GM18519 (cell line): ENCODE data around the gene CAPNS1.
"Not testable (repeated sequence)": the region's sequence is repeated elsewhere in the genome, so short reads cannot be mapped to it uniquely, and the experiment has no call there.

Experiments
- ATAC-seq: cut with Tn5 transposase; IDR thresholded peaks from one replicate; pipeline ENCODE4 v1.9.1; 2021; ENCODE audit warnings: mild to moderate bottlenecking, moderate library complexity; ENCODE audit not compliant: unreplicated experiment, low FRiP score

CAPNS1 gene

GRCh38 chr19:36144624-36145023 lies 4.8 kb downstream of the CAPNS1 start:
- no peak for ATAC-seq

DNA sequence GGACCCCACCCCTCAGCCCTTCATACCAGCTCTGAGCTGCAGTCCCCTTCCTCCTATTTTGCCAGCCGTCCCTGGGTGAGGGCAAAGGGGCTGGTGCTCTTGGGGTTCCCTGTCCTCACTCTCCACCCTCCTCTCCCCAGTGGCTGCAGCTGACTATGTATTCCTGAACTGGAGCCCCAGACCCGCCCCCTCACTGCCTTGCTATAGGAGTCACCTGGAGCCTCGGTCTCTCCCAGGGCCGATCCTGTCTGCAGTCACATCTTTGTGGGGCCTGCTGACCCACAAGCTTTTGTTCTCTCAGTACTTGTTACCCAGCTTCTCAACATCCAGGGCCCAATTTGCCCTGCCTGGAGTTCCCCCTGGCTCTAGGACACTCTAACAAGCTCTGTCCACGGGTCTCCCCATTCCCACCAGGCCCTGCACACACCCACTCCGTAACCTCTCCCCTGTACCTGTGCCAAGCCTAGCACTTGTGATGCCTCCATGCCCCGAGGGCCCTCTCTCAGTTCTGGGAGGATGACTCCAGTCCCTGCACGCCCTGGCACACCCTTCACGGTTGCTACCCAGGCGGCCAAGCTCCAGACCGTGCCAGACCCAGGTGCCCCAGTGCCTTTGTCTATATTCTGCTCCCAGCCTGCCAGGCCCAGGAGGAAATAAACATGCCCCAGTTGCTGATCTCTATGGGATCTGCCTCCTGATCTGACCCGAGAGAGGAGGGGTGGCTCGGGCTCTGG lies 10.0 kb downstream of the CAPNS1 start:
- ATAC-seq: no peak

DNA sequence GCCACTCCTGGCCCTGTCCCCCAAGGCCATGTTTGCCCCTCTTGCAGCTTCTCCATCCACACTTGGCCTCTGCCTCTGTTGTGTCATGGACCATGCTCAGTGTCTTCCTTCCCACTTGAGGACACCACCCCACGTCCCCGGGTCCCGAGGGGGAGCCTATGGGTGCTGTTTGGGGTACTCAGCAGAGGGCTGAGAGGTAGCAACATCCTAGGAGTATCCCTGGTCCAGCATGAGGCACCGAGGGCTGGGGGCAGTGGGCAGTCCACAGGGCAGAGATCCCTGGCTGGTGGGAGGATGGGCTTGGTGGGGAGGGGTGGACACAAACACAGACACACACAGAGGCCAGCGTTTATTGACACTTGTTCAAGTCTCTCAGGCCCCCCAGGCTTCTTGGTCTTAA lies 10.7 kb downstream of the CAPNS1 start:
- ATAC-seq: no peak

DNA sequence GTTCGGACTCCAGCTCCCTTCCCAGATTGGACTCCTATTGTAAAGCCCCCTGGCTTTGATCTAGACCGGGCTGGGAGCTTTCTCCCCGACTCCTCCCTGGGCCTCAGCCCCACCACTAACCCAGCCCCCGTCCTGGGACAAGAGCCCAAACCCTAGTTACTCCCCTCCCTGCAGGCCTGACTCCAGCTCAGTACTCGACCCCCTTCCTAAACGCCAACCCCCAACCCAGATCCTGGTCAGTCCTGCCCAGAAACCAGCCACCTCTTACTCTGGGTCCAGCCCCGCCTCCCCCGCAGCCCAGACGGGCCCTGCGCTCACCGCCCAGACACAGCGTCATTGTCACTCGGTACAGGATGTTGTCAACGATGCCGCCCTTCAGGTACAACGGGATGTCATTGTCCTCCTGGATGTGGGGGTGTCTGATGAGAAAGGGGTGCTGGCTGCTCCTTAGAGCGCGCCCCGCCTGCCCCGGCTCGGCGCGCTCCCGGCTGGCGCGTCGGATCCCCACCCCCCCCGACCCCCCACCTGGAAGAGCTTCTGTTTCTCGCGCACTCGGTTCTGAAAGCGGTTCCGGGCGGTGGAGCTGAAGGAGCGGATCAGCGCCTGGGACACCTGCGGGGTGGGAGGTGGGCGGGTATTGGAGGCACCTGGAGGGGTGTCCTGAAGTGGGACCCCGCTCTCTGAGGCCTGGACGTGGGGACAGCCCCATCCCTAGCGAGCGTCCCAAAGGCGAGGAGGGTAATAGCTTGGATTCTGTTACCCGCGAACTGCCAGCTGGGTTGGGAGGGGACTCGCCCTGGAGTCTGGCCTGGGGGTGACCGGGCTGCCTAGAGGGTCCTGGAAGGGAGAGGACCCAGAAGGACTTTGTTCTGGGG lies 11.5 kb downstream of the CAPNS1 start:
- no peak for ATAC-seq

GRCh38 chr19:36152019-36152351 lies 12.1 kb downstream of the CAPNS1 start:
- ATAC-seq: no peak

- no peak for ATAC-seq
These were observed 12.7 kb downstream of the CAPNS1 start, which contains the start of gene COX7A1 for GRCh38 chr19:36152352-36153091. Gene COX7A1, minus strand, starts transcription at chr19:36152447. Its CDS starts 40 bp downstream, at chr19:36152407.

GRCh38 chr19:36153126-36153525 lies 13.3 kb downstream of the CAPNS1 start:
- ATAC-seq: no peak

- no peak for ATAC-seq
These were observed 21.1 kb downstream of the CAPNS1 start for GRCh38 chr19:36160821-36161596.

GRCh38 chr19:36163813-36164212 lies 23.9 kb downstream of the CAPNS1 start:
- ATAC-seq: no peak

GRCh38 chr19:36169084-36169760 lies 29.4 kb downstream of the CAPNS1 start:
- ATAC-seq: no peak

DNA sequence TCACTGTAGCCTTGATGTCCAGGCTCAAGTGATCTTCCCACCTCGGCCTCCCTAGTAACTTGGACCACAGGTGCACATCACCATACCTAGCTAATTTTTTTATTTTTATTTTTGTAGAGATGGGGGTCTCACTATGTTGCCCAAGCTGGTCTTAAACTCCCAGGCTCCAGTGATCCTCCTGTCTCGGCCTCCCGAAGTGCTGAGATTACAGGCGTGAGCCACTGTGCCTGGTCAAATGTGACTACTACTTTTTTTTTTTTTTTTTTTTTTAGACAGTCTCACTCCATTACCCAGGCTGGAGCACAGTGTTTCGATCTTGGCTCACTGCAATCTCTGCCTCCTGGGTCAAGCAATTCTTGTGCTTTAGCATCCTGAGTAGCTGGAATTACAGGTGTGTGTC lies 33.0 kb downstream of the CAPNS1 start:
- ATAC-seq: no peak

DNA sequence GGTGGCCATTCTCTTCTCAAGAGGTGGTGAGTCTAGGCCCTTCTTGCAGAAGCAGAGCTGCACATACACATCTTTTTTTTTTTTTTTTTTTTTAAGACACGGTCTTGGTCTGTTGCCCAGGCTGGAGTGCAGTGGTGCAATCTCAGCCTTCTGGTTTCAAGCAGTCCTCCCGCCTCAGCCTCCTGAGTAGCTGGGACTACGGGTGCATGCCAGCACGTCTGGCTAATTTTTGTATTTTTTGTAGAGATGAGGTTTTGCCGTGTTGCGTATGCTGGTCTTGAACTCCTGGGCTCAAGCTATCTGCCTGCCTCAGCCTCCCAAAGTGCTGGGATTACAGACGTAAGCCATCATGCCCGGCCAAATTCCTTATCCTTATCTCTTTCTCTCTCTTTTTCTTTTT lies 34.0 kb downstream of the CAPNS1 start:
- not testable (repeated sequence) for ATAC-seq

- not testable (repeated sequence) for ATAC-seq
These were observed 39.2 kb downstream of the CAPNS1 start for GRCh38 chr19:36179077-36179476.

GRCh38 chr19:36182612-36183244 lies 42.9 kb downstream of the CAPNS1 start:
- no peak for ATAC-seq

GRCh38 chr19:36183245-36183628 lies 43.4 kb downstream of the CAPNS1 start:
- no peak for ATAC-seq

- not testable (repeated sequence) for ATAC-seq
These were observed 46.9 kb downstream of the CAPNS1 start for GRCh38 chr19:36186722-36187121.

GRCh38 chr19:36196249-36196648 lies 56.4 kb downstream of the CAPNS1 start:
- ATAC-seq: no peak

DNA sequence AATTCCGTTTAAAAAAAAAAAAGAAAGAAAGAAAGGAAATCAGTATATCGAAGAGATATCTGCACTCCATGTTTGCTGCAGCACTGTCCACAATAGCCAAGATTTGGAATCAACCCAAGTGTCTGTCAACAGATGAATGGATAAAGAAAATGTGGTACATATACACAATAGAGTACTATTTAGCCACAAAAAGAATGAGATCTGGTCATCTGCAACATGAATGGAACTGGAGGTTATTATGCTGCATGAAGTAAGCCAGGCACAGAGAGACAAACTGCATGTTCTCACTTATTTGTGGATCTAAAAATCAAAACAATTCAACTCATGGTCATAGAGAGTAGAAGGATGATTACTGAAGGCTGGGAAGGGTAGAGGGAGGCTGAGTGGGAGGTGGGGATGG lies 58.3 kb downstream of the CAPNS1 start:
- no peak for ATAC-seq
